Pulmonary artery endothelial cell (primary cell): ENCODE results near the gene SPACA7. TPM values are rescaled to one million over a fixed set of nuclear protein-coding genes. Genes with fewer than 3 reads are reported as not detected.

Experiments used
- DNase-seq: peaks from one replicate; pipeline ENCODE4 v3.0.0-alpha.2; 2011; ENCODE audit warnings: low read depth, low spot score
- total RNA-seq: library from RNA; depleted of rRNA; stranded (reverse); fragments of >200 nt; gene quantifications from 2 replicates; pipeline ENCODE4 v1.2.3, GENCODE V29; 2014

The SPACA7 gene
- total RNA-seq, 1 donor from 2014 or later = not detected

DNA sequence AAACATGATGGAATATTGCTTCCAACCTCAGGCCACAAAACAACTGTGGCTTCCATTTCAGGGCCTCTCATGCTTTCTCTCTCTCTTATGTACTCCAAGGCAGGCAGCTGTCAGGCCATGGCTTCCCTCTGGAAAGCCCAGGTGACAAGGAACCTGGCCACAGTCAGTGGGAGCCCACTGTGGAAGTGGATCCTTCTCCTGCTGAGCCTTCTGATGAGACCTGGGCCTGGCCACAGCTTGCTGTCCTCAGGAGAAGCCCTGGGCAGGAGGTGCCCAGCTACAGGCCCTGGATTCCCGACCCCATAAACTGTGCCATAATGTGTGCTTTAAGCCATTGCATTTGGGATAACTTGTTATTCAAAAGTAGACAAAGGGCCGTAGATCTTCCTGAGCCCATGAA is 71.2 kb downstream of the SPACA7 start:
- no peak for DNase-seq

DNA sequence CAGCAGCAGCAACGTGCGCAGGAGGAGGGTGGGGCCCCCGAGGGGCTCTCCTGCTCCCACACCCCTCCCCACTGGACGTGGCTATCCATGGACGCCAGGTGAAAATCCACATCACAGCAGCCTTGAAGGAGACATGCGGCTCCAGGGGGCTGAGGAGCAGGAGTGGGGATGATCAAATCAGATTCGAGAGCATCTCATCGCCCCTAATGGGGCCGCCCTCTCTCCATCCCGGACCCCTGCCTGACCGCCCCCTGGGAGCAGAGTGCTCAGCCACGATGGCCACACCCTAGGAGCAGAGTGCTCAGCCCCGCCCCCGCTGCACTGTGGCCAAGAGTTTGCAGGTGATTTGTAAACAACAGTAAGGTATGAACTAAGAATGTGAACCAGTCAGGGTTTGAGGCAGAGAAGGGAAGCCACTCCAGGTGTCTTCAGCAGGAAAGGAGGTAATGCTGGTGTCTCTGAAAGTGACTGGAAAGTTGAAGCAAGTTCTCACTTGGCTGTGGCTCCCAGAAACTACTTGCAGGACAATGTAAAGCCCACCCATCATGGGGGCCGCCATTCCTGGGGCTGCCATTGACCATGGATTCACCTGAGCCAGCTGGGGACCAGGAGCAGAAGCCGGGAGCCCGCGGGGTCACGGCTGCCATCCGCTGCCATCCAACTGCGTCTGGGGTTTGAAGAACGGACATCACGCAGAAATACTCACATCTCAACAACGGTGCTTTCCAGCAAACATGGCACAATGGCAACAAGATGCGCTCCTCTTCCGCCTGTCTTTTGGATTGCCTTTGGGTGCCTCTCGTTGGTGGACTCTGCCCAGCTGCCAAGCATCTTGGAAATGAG is 71.8 kb downstream of the SPACA7 start:
- no peak for DNase-seq

DNA sequence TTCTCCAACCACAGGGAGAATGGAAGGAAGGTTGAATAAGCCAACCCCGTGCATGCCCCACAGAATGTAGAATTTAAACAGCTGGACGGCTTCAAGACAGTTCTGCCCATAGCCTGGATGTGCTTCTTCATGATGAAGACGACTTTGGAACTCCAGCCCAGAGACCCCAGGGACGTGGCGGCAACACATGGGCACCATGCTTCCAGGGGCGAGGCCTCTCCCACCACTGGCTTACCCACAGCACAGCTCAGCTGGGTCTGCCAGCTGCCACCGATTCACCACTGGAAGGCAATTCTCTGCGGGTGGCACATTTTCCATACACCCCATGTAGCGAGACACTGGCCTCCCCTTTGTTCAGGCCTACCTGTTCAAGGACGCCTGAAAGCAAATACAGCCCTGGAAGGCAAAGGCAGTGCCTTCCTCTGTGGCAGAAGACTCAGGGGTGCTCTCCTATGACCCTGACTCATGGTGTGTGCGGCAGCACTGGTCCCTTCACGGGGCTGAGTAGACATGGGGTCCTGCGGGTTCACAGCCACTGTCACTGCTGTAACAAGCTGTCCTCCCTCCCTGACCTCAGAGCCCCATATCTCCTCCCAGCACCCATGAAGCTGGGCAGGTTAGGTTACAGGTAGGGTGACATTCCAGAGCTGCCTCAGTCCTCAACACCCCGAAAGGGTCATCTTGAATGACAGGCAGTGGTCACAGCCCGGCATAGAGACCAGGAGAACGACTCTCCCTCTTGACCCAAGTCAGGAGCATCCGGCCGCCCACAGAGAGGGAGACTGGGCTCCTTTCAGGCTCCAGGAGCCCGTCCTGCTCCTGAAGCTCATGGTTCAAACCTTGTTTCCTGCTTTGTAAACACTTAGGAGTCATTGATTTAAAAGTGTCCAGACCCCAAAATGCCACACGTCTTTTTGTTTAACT is 72.7 kb downstream of the SPACA7 start:
- DNase-seq = no peak

DNA sequence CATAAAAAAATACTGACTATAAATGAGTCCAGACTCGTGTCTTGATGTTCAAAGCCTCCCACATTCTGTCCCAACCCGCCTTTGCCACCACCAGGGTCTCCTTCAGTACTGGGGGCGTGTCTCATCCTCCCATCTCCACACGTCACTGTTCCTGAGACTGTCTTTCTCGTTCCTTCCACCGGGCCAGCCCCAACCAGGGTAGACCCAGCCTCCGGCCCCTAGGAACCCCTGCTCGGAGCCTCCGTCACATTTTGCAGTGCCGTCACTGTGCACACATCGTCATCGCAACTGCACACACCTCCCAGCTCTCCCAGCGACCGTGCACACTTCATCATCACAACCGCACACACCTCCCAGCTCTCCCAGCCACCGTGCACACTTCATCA is 73.4 kb downstream of the SPACA7 start:
- no peak for DNase-seq

DNA sequence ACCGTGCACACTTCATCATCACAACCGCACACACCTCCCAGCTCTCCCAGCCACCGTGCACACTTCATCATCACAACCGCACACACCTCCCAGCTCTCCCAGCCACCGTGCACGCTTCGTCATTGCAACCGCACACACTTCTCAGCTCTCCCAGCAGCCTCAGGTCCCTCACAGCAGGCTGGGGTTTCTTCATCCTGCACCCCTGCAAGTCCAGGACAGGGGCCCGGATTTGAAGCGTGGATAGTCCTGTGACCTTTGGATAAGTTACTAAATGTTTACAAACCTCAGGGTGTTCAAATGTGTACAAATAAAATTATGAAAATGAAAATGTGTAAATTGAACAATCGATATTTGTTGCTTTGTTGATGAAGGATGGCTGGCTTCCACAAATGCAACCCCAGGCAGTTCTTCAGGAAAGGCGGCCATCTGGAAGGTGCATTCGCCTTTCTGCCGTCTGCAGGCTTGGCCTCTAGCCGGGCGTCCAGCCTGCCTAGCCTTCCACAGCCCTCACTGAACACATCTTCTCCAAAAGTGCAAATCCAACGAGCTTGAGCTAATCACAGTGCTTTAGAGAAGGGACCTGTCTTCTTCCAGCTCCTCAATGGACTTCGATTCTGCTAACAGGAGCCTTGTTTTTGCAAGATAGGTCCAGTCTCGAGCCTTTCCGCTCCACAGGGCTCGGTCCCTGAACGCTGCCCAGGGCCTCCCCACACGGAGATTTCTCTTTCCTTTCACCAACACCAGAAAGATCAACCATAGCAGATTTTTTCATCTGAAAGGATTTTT is 74.2 kb downstream of the SPACA7 start:
- no peak for DNase-seq

DNA sequence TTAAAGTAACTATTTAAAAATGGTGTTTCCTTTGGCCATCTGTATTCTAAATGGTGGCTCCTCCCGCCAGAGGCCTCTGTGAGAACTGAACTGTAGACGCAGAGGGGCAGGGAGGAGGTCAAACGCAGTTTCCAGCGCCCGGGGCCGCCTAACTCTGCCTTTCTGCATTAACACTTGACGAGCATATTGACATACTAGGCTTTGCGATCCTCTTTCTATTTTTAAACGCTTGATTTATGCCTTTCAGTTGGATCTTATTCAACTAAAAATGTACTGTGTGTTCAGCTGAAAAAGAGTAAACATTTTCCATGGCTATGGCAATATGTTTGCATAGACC is 74.7 kb downstream of the SPACA7 start:
- DNase-seq = no peak

DNA sequence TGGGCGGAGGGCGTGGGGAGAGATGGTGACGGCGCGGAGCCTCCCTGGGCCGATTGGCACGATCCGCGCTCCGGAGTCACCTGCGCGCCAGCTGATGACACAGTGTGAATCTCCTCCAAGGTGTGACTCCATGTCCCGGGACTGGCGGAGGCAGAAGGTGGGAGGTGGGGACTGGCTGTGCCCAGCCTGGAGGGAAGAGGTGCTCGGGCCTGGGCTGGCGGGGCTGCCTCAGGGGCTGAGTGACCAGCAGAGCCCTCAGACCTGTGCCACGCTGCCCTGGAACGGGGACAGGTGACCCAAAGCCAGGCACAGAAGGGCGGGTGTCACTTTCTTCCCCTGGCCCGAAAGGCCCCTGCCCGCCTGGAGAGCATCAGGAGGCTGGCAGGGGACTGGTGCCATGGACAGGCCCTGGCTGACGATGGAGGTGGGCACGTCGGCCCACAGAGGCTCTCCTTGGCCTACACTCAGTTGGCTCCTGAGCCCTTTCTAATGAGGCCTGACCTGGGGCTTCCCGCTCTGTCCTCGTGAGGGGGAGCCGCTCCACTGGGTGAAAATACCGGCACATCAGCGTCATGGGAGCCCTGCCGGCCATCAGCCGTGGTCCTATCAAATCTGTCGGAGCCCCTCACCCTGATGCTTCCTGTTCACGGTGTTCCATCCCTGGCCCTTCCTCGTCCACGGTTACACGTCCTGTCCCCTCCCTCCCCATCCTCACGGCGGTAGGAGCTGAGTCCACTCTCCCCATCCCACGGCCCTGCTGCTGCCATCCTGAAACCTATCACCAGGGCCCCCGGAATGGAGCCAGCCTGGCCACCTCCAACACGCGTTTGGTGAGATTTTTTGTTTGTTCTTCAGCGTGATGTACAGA is 75.6 kb downstream of the SPACA7 start:
- DNase-seq = no peak

DNA sequence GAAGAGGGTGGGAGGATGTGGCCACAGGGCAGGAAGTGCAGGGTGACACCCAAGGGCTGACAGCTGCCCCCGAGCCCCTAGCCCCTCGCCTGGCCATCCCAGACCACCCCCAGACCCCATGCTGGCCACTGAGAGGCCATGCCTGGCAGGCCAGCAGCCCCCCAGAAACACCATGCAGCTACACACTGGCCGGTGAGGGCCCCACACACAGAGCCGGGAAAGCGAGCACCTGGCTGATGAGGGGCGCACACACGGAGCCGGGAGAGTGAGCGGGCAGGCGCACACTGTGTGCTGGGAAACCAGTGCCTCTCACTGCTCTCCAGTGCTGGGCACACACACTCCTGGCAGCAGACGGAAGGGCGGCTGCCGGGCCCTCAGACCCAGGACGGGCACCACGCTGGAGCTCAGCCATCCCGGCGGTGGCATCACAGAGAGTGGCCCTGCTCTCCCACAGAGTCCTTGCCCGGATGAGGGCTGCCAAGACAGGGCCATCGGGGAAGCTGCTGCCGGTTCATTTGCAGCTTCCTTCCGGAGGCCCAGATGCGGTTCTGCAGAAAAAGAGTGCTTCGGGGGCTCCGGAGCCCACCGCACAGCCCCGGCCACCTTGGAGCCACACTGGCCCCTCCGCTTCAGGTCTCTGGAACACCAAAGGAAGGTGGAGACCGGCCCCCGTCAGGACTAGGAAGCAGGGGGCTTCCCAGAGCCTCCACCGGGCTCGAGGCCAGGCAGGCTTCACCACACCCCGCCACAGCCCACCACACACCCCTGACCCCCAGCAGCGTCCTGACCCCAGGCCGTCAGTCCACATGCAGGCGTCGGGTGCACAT is 76.4 kb downstream of the SPACA7 start:
- no peak for DNase-seq

DNA sequence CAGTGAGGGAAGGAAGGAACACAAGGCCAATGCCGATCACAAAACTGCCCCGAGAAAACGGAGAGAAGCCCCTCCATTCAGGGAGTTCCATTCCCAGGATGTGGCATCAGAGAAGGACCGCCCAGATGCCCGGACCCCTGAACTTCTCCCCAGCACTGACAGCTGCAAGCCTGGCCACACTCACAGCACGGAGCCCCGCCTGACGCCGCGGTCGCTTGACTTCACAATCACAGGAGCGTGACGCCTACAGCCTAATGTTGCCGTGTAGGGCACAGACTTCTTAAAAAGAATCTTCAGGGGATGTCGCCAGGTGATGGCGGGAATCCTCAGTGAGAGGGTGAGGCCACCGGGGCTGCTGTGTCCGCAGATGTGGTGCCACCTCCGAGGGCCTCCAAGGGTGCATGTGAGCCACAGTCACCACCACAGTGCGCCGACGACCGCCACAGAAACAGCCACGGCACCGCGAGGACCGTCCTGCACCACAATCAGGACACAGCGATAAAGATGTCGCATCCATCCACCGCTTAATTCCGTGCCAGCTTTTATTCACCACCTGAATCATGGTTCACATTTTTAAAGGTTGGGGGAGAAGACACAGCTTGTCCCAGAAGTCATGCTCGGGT is 77.2 kb downstream of the SPACA7 start:
- no peak for DNase-seq

DNA sequence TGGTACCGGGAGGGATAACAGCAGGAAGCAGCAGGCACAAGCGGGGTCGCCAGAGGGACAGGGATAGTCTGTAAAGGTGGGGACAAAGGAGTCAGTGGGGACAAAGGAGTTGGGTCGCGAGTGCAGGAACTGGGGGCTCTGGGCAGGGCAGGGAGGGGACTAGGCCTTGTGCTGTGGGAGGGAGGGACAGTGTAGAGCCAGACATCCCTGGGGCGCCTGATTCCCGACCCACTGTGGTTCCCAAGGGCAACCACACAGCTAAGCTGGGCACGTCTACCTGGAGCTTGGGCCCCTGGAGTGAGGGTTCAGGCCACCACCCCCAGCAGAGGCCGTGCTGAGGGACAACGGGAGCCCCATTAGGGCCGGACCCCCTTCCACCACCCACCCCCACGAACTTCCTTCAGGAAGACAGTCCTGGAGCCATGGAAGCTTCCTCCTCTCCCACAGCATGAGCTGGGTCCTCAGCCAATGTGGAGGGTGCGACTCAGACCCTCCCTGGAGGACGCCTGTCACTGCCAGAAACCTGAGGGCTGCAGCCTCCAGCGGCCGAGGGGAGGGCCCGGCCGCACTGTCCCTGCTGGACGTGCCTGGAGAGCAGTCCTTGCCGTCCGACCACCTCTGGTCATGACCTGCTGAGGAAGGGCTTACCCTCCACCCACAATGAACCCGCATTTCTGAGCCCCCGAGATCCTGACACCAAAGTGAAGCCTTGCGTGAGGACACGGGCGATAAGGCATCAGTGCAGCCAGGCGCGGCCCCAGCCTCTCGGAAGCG is 77.9 kb downstream of the SPACA7 start:
- no peak for DNase-seq

DNA sequence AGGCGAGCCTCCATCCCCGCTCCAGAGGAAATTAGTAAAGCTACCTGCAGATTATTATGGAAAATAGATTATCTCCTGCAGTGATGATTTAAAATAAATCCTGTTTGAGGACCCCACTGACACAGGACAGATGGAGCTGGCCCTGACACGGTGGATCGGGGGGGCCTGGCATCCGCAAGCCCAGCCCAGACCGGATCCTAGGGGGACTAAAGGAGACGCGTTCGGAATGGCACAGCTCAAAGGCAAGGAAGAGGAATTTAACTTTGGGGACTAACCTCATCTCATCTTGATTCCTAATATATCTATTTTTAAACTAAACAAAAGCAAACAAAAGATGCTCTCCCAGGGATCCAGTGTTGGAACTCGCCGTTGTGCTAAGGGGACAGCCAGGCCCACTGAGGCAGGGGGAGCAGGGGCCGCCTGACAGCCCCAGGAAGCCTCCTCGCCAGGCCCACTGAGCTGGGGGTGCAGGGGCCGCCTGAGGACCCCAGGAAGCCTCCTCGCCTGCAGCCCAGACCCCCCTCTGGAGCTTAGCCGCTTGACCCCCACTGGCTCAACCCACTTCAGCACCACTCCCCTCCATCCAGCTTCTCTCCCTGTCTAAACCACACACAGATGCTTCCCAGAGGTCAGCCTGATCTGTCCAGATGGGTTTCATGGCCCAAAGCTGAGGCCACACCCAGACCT is 78.6 kb downstream of the SPACA7 start:
- no peak for DNase-seq

DNA sequence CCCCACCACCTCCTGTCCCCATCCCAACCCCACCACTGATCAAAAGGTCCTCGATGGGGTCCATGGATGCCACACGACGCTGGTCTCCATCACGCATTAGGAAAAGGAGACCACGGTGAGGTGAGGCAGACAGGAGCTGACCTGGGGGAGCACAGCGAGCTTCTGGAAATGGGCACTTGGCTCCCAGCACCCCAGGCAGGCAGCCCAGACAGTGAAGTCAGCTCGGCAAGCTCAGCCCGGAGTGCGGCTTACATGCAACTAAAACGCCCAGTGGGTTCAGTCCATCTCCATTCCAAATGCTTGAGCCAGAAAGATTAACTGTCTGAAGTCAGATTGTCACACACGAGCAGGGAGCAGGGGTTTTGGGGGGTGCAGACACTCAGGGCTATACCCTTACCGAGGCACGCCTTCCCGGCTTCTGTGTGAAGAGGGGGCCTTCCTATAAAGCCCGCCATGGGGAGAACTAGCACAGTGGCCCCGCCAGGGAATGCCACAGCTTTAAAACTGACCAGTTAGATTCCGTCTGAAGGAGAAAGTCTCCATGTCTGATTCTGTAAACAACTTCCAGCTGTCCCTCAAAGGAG is 79.4 kb downstream of the SPACA7 start:
- DNase-seq = no peak

DNA sequence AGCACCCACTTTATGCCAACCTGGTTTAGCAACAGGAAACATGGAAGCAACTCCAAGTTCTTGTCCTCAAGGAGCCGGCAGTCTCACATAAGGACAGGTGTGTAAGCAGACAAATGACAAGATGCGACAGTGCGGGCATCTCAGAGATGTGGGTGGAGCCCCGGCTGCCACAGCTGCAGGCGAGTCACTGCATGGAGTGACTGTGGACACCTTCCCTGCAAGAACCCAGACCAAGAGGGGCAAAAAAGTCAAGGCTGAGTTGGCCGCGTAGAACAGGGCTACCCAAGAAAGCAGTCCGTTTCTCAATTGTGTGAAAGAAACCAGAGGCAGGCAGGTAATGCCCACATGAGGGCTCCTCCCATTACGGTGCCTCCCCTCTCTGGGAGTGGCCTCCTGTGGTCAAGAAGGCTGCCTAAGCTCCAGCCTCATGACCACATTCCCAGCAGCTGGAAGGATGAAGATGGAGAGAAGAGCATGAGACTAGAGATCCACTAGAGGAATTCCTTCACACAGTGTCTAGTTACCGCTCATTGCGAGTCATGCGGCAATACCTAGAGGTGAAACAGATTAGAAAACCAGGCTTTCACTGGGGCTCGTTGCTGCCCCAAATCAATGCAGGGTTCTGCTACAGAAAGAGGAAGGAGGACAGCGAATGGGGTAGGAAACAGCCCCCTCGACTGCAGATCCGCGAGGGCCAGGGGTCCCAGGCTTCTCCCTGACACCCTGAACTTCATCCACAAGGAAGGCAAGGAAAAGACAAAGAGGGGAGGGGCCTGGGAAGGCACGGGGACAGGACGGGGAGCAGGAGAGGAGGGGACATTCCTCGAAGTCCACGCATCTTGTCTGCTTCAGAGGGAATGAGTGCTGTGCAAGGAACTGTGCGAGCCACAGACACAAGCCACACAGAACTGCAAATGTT is 80.2 kb downstream of the SPACA7 start:
- DNase-seq = no peak

DNA sequence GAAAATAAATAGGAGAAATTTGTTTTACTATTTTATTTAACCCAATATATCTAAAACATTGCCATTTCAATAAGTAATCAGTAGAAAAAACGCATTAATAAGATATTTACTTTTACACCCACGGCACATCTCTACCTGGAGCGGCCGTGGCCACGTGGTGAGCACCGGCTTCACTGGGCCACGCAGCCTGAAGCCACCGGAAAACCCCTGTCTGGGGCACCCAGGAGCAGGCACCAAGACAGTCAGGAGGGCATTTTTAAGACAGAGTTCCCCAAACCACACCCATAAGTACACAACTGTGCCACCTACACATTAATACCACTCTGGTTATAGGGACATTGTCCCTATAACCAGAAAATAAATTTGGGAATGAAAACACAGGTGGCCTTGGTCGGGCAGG is 80.9 kb downstream of the SPACA7 start:
- no peak for DNase-seq

DNA sequence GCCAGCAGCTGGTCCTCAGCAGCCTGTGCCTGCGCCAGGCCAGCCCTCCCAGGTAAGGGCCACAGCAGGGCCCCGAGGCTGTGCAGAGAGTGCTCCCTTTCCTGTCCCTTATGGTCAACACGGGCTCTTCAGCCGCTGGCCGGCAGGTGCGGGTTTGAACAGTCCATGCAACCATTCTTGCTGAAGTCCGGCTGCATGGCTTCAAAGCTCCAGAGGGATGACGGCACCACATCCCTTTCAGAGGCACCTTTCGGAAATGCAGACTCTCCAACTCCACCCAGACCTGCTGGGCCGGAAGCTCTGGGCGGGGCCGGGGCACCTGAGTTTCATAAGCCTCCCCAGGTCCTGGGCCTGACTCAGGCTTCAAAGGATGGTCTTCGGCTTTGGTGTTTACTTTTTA is 81.3 kb downstream of the SPACA7 start:
- DNase-seq = no peak

DNA sequence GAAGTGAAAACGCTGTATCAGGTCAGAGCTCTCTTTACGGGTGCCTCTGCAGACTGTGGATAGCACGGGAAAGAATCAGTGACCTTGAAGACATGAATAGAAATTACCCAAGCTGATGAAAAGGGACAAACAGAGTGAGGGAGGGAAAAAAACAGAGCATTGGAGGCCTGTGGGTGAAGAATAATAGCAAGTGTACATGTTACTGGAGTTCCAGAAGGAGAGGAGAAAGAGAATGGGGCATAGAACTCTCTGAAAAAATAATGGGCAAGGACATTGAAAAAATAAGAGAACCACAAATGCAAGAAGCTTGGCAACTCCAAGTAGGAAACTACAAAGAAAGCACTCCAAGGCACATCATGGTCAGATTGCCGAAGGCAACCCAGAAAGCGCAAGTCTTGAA is 86.3 kb downstream of the SPACA7 start:
- DNase-seq = no peak

DNA sequence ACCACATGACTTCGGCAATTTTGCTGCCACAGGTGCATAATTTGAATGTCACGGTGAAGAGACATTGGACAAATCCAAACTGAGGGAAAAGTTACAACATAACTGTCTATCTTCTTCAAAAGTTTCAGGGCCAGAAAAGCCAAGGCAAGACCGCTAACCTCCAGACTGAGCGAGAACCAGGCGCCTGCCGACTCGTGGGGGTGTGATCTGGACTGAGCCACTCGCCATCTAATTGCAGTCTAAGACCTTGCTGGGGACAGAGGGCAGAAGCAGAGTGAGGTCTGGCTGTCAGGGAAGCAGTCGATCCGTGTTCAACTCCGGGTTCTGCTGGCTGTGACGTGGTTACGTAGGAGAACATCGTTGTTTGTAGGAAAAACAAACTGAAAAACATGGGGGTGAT is 88.6 kb downstream of the SPACA7 start:
- DNase-seq = no peak
